ENCODE data around the gene LIX1.
"Not testable (repeated sequence)": the region's sequence is repeated elsewhere in the genome, so short reads cannot be mapped to it uniquely, and the experiment has no call there.

Gene LIX1

GRCh38 chr5:97142521-97143254, at the start of gene LIX1:
Gene LIX1 (minus strand): TSS chr5:97142611. CDS start chr5:97142576, 35 bp downstream.
- DNase-seq, result peak; percentile 76

- DNase-seq, result no peak
These were observed 49.5 kb upstream of the LIX1 start for GRCh38 chr5:97191893-97192292.

DNA sequence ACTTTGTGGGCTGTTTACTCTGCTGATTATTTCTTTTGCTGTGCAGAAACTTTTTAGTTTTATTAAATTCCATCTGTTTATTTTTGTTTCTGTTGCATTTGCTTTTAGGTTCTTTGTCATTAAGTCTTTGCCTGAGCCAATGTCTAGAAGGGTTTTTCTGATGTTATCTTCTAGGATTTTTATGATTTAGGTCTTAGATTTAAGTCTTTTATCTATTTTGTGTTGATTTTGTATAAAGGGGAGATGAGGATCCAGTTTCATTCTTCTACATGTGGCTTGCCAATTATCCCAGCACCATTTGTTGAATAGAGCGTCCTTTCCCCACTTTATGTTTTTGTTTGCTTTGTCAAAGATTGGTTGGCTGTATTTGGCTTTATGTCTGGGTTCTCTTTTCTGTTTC, 47.1 kb upstream of the LIX1 start:
- DNase-seq, result not testable (repeated sequence)

DNA sequence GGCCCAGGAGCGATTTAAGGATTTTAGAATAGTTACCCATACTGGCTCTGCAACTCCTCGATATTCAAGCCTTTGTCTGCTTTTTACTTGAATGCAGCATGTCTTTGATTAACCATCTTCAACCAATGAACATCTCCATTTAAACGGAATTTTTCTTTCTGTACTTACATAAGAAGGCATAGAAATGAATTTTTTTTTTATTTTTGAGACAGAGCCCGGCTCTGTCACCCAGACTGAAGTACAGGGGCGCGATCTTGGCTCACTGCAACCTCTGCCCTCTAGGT, 41.5 kb upstream of the LIX1 start:
- no peak for DNase-seq

- peak; percentile 98 for DNase-seq
These were observed 40.9 kb upstream of the LIX1 start, which contains the start of gene RIOK2 for GRCh38 chr5:97183100-97183929. Gene RIOK2 (minus strand): TSS chr5:97183247. CDS start chr5:97183191, 56 bp downstream.

DNA sequence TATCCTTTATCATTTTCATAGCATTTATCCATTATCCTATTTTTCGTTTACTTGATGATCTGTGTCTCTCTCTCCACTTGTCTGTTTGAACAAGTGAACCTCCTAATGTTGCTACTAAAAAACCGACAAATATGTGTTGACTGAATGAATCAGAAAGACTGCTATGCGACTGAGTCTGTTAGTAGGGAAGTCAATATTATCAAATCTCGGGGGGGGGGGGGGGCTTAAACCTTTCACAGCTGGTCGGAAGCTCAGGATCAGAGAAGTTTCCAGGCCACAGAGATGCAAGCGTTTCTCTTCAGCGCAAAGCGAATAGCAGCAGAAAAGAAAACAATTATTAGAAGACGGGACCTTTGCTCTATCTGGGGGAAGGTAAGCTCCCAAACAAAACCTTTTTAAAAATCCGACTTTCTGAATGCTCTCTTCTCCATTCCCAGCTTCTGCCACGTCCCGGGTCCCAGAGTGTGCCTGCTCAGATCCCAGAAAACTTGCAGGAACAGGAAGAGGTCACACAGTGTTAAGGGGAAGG, 40.2 kb upstream of the LIX1 start:
- no peak for DNase-seq

DNA sequence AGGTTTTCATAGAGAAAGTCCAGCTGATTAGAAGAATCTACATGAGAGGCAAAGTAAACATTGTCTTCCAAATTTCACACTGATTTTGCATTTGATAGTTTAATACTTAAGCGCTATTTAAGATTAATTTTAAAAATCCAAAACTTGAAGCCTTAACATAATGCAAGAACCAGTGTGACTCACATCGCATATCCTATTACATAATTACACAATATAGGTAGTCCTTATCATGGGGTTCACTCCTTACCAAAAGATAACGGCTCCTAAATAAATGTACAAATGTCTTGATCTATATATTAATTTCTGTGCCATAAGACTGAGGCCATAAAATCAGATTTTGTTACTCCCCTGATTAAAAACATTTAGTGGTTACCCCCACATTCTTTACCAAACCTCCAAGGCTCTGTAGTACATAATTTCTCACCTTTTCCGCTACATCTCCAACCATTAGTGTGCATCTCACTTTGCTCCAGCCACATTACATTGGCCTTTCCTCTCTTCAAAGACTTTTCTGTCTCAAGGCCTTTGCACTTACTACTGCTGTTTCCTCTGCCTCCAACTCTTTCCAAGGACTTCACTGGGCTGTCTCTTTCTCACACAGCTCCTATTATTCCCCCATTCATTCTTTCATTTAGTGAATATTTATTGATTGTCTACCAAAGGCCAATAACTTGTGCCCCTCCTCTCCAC, 39.6 kb upstream of the LIX1 start:
- peak; percentile 28 for DNase-seq

DNA sequence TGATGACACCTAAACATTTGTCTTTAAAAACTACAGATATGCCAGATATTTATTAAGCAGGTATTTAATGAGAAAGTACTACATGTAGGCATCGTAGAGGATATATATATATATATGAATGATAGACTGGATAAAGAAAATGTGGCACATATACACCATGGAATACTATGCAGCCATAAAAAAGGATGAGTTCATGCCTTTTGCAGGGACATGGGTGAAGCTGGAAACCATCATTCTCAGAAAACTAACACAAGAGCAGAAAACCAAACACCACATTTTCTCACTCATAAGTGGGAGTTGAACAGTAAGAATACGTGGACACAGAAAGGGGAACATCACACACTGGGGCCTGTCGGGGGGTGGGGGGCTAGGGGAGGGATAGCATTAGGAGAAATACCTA, 37.0 kb upstream of the LIX1 start:
- not testable (repeated sequence) for DNase-seq

DNA sequence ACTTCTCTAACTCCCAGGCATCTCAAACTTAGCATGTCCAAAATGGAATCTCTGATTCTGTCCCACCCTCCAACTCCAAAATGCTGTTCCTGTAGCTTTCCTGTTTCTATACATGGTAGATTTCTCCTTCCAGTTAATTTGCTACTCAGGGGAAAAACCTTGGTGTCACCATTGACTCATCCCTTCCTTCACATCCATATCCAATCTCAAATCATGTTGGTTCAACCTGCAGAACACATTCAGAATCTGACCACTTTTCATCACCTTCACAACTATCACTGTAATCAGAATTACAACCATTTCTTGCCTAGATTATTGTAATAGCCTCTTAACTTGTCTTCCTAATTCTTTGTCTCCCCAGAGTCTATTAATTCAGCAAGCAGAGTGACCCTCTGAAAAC, 29.8 kb upstream of the LIX1 start:
- DNase-seq, result no peak

- DNase-seq, result no peak
These were observed 29.3 kb upstream of the LIX1 start for GRCh38 chr5:97171703-97172102.

GRCh38 chr5:97167435-97167834, 25.0 kb upstream of the LIX1 start:
- no peak for DNase-seq

GRCh38 chr5:97165726-97166125, 23.3 kb upstream of the LIX1 start:
- no peak for DNase-seq

DNA sequence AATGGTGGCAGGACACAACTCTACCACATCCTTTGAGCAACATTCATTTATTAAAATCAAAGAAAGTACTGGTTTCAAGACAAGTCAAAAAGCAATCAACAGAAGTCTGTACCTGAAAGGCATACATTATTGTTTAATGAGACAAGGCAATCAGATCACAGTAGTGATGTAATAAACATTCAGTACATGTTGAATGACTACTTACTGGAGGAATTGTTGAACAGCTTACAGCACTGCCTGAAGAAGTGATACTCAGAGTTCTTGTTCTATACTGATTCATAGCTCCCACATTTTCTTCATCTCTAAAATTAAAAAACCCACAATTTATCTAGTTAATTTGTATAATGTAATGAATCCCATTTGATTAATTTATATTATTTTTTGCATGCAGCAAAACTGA, 22.4 kb upstream of the LIX1 start:
- DNase-seq, result no peak

DNA sequence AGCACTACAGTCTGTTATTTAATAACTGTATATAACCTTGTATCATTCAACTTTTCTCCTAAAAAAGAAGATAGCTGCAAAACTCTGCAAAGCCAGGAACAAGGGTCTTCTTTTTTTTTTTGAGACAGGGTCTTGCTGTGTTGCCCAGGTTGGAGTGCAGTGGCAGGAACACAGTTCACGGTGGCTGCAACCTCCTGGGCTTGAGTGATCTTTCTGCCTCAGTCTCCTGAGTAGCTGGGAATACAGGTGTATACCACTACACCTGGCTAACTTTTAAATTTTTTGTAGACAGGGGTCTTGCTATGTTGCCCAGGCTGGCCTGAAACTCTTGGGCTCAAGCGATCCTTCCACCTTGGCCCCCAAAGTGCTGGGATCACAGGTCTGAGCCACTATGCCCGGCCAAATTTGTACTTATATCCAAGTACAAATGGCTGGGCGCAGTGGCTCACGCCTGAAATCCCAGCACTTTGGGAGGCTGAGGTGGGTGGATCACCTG, 21.4 kb upstream of the LIX1 start:
- DNase-seq, result no peak

DNA sequence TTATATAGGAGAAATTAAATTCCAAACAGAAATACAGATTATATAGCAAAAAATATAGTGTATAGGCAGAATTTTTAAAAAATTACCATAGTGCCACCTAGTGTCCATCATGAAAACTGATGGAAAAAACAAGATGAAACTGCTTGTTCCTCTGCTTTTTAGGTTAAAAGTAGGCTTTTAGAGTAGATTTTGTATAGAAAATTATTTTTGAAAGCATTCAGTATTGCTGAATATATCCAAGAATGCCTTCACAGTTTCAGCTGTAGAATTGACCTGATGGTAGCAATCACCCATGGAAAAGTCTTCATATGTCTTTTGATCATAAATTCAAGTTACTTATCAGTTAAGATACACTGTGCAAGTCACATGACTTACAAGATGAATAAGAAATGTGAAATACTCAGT, 21.0 kb upstream of the LIX1 start:
- peak; percentile 47 for DNase-seq

DNA sequence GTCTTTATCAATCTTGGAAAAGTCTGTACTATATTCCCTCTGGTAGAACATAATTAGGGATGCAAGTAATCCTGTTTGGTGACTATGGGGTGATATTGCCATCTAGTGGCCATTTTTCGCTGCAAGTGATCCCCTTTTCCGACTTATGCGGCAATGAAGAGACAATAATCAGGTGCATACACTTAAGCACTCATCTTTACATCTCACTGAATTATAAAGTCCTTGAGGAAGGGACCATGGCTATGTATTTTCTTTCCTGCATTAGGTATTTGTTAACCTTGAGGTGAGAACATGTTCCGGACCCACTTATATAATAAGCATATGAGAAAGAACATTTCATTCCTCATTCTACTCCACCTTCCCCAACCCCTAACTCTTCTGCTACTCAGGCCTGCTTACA, 19.6 kb upstream of the LIX1 start:
- peak; percentile 77 for DNase-seq

- no peak for DNase-seq
These were observed 15.3 kb upstream of the LIX1 start for GRCh38 chr5:97157689-97158088.

DNA sequence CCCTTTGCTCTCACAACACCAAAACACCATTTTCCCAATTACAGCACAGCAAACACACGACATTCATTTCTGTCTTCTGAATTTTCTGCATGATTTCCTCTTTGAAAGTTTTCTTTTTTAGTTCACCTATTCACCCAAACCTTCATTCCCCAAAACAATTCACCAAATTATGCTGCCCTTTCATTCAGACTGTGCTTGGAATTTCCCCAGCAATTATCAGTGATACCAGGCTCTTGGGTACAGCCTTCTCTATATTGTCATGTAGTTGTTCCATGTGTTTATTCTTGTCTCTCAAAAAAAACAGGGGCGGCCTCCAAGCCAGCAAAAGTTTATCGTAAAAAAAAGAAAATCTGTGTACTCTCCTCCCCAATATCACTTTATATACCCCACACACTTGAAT, 9.0 kb upstream of the LIX1 start:
- DNase-seq, result no peak

- DNase-seq, result no peak
These were observed 8.0 kb upstream of the LIX1 start for GRCh38 chr5:97150401-97150800.

GRCh38 chr5:97149709-97150108, 7.3 kb upstream of the LIX1 start:
- DNase-seq, result peak; percentile 22

DNA sequence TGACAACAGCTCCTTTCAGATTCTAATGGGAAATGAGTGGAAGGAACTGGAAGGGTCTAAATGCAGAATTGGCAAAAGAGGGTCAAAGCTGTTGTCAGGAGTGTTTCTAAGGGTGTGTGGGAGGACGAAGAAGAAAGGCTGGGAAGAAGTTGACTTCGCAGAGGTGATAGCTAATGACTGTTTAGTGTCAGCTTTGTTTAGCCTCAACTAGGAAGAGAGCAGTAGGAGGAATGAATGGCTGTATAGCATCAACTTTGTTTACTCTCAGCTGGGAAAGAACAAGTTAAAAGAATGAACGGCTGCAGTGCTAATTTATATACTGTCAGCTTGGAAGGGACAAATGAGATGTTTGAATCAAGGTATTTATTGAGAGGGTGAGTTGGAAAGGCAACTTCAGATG, 5.9 kb upstream of the LIX1 start:
- DNase-seq, result no peak

DNA sequence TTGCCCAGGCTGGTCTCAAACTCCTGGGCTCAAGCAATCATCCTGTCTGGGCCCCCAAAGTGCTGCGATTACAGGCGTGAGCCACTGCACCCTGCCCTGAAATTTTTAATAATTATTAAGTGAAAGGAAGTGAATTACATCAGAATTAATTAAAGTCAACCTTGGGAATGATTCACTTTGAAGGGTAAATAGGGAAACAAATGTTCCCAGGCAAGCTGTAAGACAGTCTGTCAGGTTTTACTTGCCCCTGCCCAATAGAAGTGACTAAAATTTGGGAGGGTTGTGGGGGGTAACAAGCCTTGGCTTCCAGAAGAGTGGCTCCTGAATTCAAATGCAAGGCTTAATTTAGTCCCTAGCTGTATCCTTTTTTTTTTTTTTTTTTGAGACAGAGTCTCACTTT, 1.3 kb upstream of the LIX1 start:
- no peak for DNase-seq

DNA sequence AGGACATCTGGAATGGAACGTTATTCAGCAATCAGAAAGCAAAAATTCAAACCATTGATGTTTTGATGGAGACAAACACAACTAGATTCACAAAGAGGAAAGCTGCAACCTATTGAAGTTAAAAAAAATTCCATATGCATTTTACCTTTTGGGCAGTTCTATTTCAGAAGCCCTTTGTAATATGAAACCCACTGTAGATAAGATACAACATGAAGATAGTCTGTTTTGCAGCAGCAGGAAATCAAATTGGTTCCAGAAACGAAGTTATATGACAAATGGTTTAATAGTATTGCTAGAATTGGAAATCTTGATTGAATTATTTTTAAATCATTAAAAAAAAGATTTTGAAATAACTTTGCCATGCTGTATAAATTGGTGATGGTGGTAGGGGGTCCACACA, 872 bp downstream of the LIX1 start:
- no peak for DNase-seq

- no peak for DNase-seq
These were observed 1.4 kb downstream of the LIX1 start for GRCh38 chr5:97141031-97141430.
